Epithelial cell of esophagus (primary cell): ENCODE results near the gene DFFA.
"Not testable (repeated sequence)": the region's sequence is repeated elsewhere in the genome, so short reads cannot be mapped to it uniquely, and the experiment has no call there.

Experiments
- DNase-seq: peaks from one replicate; pipeline ENCODE4 v3.0.0; 2010; ENCODE audit warnings: low read depth
- H3K4me3 ChIP-seq: 2 replicates; pipeline ENCODE4 v1.5.1; 2011; ENCODE audit warnings: mild to moderate bottlenecking, low read length, control low read depth
- CTCF ChIP-seq: IDR thresholded peaks from 2 replicates; pipeline ENCODE4 v1.5.1; 2011; ENCODE audit warnings: low read depth, mild to moderate bottlenecking, low read length, control low read depth, inconsistent platforms; ENCODE audit not compliant: insufficient read depth; ENCODE audit errors: missing control alignments

Gene DFFA

DNA sequence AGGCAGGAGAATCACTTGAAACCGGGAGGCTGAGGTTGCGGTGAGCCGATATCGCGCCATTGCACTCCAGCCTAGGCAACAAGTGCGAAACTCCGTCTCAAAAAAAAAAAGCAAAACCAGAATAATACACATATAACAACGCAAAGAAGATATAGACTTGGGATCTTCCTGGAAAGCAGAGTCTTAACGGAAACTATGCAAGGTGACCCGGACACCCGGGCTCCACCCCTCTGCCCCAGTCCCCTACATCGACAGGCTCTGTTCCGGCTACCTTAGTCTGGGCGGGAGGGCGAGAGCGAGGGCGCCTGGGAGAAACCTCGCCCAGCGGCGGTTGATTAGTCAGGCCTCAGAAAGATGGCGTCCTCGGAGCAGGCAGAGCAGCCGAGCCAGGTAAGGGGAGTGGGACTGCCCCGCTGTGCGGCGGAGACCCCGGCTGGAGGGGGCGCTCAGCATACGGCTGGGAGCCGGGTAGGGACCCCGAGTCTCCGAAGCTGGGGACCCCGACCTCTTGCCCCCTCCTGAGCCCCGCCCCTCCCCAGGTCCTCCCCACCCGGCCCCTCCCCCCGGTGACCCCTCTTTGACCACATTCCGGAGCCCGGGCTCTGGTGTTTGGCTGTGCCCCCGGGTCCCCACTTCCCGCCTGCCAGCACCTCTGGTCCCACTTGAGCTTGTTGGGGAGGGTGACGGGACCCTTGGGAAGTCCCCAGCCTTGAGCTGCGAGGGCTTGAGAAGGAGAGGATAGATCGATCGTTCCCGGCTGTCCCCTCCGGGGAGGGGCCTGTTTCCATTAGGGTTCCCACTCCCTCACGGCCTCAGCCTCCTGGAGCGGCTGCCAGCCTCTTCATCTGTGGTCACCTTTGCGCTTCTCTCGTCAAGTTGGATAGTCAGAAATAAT is 2.5 kb upstream of the DFFA start, which contains the start of gene PEX14:
PEX14 (plus strand) TSS at position 338 of the 895 bp plus-strand sequence; CDS start at position 355, 17 bp downstream.
- peak; percentile 88 for DNase-seq
- no peak for TF ChIP-seq CTCF
- peak within 1 kb of the TSS; percentile 81 for H3K4me3 ChIP-seq

DNA sequence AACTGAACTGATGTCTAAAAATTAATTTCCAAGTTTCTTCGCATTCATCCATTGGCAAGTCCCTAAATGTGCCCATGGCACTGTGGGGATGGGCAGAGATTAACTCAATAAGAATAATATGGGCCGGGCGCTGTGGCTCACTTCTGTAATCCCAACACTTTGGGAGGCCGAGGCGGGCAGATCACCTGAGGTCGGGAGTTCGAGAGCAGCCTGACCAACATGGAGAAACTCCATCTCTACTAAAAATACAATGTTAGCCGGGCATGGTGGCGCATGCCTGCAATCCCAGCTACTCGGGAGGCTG is 1.9 kb upstream of the DFFA start:
- DNase-seq, result not testable (repeated sequence)
- peak overlapping the region; percentile 81 for H3K4me3 ChIP-seq

DNA sequence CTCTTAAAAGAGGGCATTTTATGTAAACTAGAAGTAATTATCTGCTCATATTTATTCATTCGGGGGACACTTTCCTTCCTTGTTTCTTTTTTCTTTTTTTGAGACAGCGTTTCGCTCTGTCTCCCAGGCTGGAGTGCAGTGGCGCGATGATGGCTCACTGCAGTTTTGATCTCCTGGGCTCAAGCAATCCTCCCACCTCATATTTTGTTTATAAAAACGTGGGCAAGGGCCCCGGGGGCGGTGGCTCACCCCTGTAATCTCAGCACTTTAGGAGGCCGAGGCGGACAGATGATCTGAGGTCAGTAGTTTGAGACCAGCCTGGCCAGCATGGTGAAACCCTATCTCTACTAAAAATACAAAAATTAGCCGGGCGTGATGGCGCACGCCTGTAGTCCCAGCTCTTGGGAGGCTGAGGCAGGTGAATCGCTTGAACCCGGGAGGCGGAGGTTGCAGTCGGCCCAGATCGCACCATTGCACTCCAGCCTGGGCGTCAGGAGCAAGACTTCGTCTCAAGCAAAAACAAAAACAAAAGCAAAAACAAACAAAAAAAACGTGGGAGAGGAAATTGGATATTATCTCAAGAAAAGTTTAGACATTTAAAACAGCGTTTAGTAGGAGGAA is 926 bp upstream of the DFFA start:
- TF ChIP-seq CTCF, result no peak
- H3K4me3 ChIP-seq, result no peak overlapping the region
- no peak for DNase-seq

- TF ChIP-seq CTCF, result no peak
- DNase-seq, result peak; percentile 55
- peak overlapping the region; percentile 61 for H3K4me3 ChIP-seq
These were observed 714 bp downstream of the DFFA start for GRCh38 chr1:10471411-10472219.

- no peak for DNase-seq
- TF ChIP-seq CTCF, result no peak
- no peak overlapping the region for H3K4me3 ChIP-seq
These were observed 2.3 kb downstream of the DFFA start for GRCh38 chr1:10470043-10470442.

DNA sequence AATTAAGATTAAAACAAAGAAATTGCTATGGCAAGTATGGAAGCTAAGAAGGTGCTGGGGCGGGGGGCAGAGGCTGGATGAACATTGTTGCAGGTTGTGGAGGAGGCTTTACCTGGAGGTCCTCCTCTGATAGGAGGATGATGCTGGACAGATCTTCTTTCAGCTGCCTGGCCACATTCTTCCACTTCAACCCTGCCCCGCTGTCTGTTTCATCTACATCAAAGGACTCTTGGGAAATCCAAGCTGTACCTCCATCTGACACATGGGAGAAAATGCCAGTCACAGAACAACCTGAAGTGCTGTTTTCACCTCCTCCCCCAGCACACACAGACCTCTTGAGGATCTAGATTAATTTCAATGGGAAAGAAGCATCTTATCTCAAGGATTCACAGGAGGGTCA is 5.3 kb downstream of the DFFA start:
- DNase-seq, result no peak
- no peak for TF ChIP-seq CTCF
- H3K4me3 ChIP-seq, result no peak overlapping the region

GRCh38 chr1:10459184-10459583 is 13.1 kb downstream of the DFFA start:
- H3K4me3 ChIP-seq, result no peak overlapping the region
- TF ChIP-seq CTCF, result no peak
- peak; percentile 89 for DNase-seq
